Right ventricle myocardium superior (tissue), 1 donor: ENCODE data around the gene CACNA1E. TPM values are rescaled to one million over a fixed set of nuclear protein-coding genes. Genes with fewer than 3 reads are reported as not detected.
A peak's percentile ranks its signal among the peaks of the same experiment; 100 is the strongest.
"Not testable (repeated sequence)": the region's sequence is repeated elsewhere in the genome, so short reads cannot be mapped to it uniquely, and the experiment has no call there.

Experiments used
- ATAC-seq: fragments of 200-7000 bp; cut with Tn5 transposase; one replicate; pipeline ENCODE4 v1.9.1; 2020; ENCODE audit warnings: mild to moderate bottlenecking; ENCODE audit not compliant: poor library complexity
- DNase-seq: peaks from one replicate; pipeline ENCODE4 v3.0.0-alpha.2; 2020
- intact Hi-C: fragments of 100-400 bp; cut with DNase I; formaldehyde crosslinking; loops from one replicate; pipeline ENCODE4 v1.11.2; 2022
- total RNA-seq: library from RNA; stranded (reverse); fragmentation: NEBNext Ultra II Directional; extraction: Animal tissue kit (Norgen Biotek cat#: 25700); gene quantifications from one replicate; pipeline ENCODE4 v1.2.1, GENCODE V29; 2021
- donor health status: DM: no; HTN: yes; CAD: no; lungs with severe emphysema.

CACNA1E gene
- total RNA-seq, 1 donor from 2014 or later = 4.7 TPM

DNA sequence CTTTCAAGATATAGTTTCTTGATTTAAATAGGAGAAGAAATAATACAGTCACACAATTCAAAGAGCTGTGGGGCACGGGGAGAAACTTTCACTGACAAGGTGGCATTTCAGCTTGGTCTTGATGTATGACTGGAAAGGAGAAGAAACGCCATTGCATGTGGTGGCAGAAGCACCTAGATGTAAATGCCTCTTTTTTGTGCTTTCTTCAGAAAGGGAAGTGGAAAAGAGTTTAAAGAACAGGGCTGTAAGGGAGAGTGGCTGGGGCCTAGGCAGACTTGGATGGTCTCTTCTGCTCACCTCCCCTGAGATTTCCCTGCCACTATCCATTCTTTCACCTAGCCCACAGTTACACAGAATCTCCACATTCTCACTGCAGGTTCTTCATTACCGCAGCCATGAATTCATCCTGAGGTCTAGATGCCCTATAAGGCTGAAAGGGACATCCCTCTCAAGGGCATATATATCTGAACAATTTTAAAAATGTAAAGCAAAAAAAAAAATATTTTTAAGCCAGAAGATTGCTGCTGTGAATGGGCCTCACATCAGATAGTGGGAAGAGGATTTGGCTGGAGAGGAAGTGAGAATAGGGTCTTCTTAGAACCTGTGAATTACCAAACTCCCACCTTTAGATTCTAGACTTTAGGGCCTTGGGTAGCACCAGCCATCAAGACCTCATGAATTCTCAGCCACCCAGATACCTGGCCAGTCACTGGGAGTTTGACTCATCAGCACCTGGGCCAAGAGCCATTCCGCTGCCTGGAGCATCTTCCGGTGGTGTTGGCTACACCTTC, 23.4 kb downstream of the CACNA1E start:
- intact Hi-C loops = no loop called here
- ATAC-seq (no peak), DNase-seq (no peak)

DNA sequence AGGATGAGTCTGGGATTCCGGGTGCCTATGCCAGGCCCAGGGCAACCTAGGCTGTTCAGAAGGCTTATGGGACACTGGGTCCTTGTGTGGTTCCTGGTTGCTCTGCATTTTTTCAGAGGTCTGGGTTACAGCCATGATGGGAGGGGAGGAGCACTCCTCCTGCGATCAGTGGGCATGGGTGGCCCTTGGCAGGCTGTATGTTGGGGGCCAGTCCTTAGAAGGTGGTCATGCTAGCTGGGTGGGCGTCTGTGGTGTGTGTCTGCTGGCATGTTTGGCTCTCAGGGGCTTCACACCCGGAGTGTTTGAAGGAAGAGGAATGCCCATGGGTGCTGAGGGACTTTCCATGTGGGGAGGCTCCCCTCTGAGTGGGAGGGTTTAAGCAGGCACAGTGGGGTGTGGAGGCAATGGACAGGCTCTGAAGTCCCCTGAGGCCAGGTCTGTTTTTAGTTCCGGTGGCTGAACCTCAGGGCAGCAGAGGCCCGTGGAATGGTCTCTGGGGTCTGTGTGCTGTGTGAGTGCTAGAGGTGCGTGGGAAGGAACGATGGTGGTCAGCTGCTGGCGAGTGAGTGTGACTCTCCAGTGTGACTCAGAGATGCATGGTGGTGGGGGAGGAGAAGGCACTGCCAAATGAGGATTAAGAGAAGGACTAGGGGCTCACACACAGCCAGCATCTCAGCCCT, 25.3 kb downstream of the CACNA1E start:
- intact Hi-C loops = no loop called here
- no peak for DNase-seq
- no peak for ATAC-seq

DNA sequence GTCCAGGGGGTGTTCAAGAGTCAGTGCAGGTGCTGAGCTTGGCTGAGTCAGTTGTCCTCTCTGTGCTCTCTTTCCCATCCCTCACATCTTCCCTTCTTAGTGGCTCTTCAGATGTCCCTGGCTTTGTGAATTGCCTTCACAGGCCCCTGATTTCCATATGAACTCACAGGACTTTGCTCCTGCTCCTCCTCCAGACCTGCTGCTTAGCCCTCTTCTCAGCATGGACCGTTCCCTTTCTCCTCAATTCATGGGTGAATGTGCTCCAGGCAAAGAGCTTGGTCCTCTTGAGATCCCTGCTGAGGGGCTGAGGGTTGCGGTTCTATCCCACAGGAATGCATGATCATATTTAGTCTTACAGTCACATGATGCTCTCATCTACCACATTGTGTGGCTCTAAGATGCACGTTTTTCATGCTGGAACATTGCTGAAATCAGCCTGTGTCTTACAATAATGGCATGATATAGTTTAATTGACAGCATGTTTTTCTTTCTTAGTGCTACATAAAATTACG, 30.5 kb downstream of the CACNA1E start:
- ATAC-seq = no peak
- intact Hi-C loops = no loop called here
- no peak for DNase-seq

DNA sequence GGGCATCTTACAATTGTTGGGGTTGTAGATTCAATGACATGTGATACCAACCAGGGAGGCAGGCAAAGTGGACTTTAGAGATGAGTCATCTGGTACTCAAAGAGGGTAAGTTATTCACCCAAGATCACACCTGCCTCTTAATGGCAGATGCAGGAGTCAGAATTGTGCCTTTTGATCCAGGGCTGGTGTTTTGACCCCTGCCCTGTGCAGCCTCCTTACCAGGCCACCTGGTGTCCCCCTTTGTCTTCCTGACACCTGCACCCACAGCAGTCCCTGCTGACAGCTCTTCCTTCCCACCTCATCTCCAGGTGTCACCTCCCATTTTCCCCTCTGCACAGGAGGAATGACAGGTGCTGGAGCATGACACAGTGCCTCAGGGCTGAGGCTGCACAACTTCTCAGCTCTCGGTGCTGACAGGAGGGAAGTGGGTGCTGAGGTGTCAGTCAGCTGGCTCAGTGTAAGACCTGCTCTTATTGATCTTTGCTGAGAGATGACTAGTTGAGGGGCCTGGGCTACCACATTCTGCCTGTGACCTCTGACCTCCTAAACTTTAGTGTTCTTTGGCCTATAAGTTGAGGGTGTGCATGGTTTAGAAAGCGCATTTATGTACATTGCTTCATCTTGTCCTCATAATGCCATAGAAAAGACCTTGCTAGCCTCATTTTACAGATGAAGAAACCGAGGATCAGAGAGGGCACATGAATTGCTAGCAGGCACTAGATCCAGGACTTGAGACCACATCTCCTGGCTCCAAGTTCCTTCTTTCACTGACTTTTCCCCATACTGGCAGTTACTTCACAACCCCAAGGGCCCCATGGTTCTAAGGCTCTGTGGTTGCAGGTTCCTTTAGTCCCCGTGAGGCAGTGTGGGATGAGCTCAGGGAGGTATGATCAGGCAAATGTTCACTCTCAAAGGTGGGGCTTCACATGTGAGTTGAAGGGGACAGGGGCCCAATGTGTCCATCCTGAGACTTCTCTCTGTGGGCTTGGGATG, 31.3 kb downstream of the CACNA1E start:
- ATAC-seq = peak; percentile 70
- intact Hi-C loops = no loop called here
- DNase-seq = no peak

DNA sequence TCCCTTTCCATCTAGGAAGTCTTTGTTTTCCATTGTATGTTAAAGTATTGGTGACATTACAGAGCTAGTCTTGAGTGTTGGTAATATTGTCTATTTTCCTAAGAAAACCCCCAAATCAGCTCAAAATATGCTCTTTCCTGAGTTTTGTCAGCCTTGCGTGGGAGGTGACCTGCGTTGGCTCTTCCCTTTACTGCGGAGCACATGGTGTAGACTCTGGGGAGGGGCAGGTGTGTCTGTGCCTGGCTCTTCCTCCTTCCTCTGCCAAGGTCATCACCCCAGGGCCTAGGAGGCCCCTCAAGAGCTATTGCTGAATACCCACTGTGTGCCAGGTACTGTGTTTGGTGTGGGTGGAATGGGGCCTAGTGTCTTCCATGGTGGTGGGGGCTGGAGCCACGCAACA, 33.4 kb downstream of the CACNA1E start:
- intact Hi-C loops = no loop called here
- no peak for ATAC-seq
- DNase-seq = no peak

DNA sequence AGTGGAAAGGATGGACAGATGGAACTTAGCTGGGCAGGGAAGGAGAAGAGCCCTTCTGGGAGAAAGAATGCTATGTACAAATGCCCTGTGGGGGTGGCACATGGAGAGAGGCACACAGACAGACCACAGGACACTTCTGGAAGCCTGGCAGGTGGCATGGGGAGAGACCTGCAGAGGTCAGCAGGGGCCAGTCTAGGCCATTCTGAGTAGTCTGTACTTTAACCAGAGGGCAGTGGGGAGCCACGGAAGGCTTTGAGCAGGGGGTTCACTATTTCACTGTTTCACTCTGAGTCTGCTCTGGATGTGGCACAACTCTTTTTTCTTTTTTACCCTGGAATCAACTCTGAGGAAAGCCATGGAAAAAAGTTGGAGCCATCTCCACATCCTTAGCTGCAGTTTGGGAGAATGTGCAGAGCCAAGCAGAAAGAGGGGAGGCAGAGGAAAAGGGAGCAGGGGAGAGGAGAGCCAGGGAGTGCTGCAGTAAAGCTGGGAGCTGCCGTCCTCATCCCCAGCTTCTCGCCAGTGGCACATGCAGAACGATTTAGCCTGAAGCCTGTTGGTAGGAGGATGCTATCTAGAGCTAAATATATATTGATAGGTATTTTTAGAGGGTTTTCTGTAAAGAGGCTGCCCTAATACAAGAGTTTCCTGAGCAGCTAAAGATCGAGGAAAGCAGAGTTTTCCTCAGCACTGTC, 34.0 kb downstream of the CACNA1E start:
- ATAC-seq (no peak), DNase-seq (no peak)
- intact Hi-C loops = no loop called here

DNA sequence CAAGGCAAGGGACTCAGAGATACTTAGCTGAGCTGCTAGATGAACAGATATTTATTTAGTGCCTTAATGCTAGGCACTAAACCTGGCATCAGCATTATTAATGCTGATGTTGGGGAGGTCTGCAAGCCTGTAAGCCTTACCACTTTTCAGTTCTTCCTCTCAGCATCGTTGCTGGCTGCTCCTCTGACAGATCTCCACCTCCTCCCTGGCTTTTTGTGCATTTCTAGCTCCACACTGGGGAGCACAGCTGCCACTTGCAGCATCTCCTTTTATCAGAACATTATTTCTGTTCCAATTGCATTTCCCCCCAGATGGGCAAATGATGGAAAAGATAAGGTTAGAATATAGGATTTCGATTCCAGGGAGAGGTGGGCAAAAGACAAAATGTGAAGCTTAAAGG, 34.8 kb downstream of the CACNA1E start:
- ATAC-seq = no peak
- intact Hi-C loops = no loop called here

DNA sequence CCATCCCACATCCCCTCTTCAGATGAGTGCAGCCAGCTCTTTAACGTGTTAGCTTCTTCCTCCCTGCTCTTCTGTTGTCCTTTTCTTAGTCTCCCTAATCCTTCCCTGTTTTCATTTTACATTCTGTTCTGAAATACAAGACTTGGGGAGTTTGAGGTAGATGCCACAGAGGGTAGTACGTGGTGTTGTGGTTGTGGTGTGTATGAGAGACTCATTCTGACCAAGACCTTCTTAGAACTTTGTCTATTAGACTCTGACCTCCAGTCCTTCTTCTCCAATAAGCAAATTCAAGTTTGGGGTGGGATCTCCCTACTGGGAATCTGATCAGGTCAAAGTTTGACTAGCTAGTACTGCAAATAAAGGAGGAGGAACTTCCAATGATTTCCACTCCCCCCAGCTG, 39.5 kb downstream of the CACNA1E start:
- intact Hi-C loops = no loop called here
- DNase-seq (no peak), ATAC-seq (no peak)

More for the DNA sequence above, 34.8 kb downstream of the CACNA1E start:
- DNase-seq = no peak

DNA sequence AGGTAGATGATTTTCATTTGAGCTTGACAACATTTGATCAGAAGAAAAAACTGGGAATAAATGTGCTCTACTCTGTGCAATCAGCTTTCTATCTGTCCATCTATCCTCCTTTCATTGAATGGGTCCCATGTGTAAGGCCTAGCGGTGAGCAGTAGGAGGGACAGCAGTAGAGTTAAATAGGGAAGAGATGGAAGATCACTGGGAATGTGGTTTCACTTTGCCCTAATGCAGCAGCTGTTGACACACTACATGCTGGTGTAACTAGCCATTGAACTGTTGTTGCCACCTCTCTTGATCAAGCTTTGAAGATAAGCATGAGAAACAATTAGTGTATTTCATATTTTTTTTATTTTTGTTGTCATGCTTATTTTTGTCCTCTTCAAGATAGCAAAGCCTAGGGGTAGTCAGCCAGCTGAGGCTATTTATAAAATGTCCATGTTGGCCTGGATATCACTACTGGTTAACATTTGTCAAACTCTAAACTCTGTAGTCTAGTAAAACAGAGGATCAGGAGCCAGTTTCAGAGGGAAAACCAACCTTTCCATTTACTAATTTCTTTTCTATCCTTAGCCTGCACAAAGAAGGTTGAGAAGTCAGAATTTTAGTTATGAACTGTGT, 41.9 kb downstream of the CACNA1E start:
- intact Hi-C loops = no loop called here
- ATAC-seq = peak; percentile 76
- no peak for DNase-seq

DNA sequence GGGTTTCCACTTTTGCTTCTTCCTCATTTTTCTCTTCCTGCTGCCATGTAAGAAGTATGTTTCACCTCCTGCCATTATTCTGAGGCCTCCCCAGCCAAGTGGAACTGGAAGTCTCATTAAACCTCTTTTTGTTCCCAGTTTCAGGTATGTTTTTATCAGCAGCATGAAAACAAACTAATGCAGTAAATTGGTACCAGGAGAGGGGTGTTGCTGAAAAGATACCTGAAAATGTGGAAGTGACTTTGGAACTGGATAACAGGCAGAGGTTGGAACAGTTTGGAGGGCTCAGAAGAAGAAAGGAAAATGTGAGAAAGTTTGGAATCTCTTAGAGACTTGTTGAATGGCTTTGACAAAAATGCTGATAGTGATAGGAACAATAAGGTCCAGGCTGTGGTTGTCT, 44.9 kb downstream of the CACNA1E start:
- intact Hi-C loops, DNase-seq, ATAC-seq: not testable (repeated sequence)

DNA sequence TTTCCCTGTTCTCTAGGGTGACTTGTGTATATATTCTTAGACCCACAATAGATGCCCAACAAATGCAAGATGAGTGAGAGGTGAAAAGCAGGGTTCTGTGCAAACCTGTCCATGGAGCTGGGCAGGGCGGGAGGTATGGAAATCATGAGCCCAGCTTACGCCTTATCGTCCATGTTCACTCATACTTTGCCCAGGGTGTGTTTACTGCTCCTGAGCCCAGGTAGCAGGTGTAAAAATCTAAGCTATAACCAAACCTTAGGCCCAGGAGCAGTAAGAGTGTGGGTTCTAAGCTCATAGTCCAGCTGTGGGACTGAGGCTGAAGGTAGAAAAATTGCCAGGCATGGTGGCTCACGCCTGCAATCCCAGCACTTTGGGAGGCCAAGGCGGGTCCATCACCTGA, 48.1 kb downstream of the CACNA1E start:
- intact Hi-C loops = no loop called here
- ATAC-seq (no peak), DNase-seq (no peak)

DNA sequence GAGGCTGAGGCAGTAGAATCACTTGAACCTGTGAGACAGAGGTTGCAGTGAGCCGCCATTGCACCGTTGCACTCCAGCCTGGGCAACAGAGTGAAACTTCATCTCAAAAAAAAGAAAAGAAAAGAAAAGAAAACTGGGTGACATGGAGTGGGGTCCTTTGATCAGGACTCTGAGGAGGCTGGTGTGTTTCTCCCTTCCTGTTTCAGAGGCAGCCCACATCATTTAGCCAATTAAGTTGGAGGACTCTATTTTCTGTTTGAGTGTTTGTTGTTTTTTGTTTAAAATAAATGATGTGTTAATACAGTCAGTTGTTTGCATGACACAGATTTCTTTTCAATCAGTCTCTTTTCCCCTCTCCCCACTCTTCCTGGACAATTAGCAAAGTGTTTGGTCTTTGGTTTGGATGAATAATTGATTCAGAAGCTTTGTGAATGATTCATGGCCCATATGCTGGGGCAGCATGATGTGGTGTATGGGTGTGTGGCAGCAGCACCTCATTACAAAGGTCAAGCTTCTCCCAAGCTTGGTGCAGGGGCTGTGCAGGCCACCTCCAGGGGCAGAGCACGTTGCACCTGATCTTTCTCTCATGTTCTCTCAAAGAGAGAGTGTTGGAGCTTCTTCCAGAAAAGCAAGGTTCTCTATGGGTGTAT, 48.8 kb downstream of the CACNA1E start:
- intact Hi-C loops = no loop called here
- DNase-seq (no peak), ATAC-seq (no peak)

DNA sequence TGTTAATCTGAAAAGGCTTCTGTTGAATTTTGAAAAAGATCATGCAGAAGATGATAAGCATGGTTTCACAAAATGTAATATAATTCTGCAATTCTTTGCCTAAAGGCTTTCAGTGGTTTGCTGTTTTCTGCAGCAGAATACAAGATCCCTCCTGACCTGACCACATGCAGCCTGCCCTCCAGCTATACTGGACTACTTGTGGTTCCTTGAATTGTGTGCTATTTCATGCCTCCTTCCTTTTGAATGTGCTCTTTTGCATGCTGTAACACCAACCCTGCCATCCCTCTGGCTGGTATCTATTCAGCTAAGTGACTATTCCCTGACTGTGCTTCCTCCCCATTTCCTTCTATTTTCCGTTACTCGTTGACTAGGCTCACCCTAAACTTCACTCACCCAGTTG, 55.5 kb downstream of the CACNA1E start:
- no peak for ATAC-seq
- no peak for DNase-seq
- intact Hi-C loops = no loop called here

DNA sequence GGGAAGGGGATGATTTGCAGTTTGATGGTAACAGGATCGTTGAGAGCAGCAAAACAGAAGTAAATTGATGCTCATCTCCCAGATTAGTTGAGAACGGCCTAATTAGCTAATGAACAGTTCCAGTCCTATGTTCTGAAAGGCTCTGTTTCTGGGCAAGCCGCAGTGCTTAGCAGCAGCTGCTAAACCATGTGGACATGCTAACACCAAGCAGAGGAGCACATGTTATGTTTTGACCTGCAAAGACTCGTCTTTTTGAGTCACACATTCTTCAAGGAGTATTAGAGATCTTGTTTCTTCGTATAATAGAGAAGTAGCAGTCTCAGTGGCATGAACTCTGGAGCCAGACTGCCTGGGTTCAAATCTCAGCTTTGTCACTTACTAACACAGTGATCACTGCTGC, 58.1 kb downstream of the CACNA1E start:
- no peak for ATAC-seq

DNA sequence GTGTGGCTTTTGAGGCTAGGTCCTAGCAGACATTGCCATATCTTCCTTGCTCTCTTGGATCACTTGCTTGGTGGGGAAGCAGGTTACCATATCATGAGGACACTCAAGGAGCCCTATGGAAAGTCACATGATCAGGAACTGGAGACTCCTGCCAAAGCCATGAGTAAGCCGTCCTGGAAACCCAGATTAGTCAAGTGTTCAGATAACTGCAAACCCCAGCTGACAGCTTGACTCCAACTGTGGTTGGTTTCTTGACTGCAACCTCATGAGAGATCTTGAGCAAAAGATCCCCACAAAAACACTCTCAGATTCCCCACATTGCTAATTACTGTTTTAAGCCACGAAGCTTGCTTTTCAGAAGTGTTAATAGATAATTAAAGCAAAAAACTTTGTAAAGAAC, 58.6 kb downstream of the CACNA1E start:
- peak; percentile 68 for ATAC-seq
- DNase-seq = no peak

More for the DNA sequence above, 58.1 kb downstream of the CACNA1E start:
- intact Hi-C loops = no loop called here
- no peak for DNase-seq

DNA sequence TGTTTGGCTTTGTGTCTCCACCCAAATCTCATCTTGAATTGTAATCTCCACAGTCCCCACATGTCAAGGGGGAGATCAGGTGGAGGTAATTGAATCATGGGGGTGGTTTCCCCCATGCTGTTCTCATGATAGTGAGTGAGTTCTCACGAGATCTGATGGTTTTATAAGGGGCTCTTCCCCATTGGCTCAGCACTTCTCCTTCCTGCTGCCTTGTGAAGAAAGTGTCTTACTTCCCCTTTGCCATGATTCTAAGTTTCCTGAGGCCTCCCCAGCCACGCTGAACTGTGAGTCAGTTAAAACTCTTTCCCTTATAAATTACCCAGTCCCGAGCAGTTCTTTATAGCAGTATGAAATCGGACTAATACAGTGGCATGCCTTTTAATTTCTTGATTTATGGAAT, 59.1 kb downstream of the CACNA1E start:
- ATAC-seq, intact Hi-C loops, DNase-seq: not testable (repeated sequence)

More for the DNA sequence above, 58.6 kb downstream of the CACNA1E start:
- intact Hi-C loops = no loop called here

DNA sequence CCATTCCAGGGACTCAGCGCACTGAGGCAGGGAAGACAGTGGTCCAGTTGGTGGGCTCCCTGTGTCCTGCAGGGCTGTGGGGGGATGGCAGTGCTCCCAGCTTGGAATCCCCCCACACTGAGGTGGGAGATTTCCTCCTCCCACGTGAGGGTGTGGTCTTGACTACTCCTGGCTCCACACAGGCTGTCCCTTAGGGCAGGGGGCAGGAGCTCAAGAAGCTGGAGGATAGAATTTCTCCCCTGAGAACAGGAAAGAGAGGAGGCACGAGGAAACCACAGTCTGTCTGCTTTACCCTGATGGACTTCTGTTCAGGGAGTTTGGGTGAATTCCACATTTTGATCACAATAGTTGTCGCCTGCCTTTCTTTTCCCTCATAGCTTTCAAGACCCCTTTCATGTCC, 62.1 kb downstream of the CACNA1E start:
- DNase-seq (no peak), ATAC-seq (no peak)
- intact Hi-C loops = no loop called here
